OCI-LY1 (cell line): ENCODE data around the gene CFAP65.

Experiments used
- EZH2 ChIP-seq: fragments of 200-600 bp; sonication (generic), shearing (Covaris generic); IDR thresholded peaks from 2 replicates; pipeline ENCODE4 v1.8.0; 2017; ENCODE audit warnings: borderline replicate concordance, mixed run types, mild to moderate bottlenecking, antibody characterized with exemption, low read length, moderate library complexity, mixed read lengths
- TF ChIP-seq, protein P1 (sequence below): fragments of 200-600 bp; sonication (generic), shearing (Covaris generic); IDR thresholded peaks from 2 replicates; pipeline ENCODE4 v1.5.1; 2017; ENCODE audit warnings: mild to moderate bottlenecking, antibody characterized with exemption, low read length, moderate library complexity, mixed read lengths

DNA sequence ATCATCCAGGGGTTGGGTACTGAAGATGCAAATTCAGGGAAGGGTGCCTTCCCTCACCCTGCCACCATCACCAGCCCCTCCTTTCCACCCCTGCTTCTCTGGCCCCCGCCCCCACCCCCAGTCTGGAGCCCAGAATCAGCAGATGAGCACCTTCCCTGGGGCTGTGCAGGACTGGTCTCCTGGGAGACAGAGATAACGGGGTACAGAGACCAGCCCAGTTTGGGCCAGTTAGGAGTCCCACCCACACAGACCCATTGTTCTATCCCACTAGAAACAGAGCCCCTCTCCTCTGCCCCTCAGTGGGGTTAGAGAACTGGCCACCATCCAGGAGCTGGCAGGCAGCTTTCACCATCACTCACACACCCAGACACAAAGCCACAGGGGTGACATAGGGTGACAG is 43.6 kb downstream of the CFAP65 start:
- TF ChIP-seq EZH2, result no peak
- TF ChIP-seq, protein P1, sequence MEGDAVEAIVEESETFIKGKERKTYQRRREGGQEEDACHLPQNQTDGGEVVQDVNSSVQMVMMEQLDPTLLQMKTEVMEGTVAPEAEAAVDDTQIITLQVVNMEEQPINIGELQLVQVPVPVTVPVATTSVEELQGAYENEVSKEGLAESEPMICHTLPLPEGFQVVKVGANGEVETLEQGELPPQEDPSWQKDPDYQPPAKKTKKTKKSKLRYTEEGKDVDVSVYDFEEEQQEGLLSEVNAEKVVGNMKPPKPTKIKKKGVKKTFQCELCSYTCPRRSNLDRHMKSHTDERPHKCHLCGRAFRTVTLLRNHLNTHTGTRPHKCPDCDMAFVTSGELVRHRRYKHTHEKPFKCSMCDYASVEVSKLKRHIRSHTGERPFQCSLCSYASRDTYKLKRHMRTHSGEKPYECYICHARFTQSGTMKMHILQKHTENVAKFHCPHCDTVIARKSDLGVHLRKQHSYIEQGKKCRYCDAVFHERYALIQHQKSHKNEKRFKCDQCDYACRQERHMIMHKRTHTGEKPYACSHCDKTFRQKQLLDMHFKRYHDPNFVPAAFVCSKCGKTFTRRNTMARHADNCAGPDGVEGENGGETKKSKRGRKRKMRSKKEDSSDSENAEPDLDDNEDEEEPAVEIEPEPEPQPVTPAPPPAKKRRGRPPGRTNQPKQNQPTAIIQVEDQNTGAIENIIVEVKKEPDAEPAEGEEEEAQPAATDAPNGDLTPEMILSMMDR, result no peak
